Measurements from ENCODE around the gene CD320.

DNA sequence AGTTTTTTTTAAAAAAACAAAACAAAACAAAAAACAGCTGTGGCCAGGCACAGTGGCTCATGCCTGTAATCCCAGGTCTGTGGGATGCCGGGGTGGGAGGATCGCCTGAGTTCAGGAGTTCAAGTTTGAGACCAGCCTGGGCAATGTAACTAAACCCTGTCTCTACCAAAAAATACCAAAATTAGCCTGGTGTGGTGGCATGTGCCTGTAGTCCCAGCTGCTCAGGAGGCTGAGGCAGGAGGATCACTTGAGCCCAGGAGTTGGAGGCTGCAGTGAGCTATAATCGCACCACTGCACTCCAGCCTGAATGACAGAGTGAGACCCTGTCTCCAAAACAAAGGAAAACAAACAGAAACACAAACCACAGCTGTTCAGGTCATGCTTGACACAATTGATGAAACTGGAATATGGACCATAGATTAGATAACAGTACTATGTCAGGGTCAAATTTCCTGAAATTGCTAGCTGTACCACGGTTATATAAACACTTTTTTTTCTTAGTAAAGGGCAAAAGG lies 48.9 kb upstream of the CD320 start:
- no peak for TF ChIP-seq POLR2A (IDR thresholded peaks at IDR 0.05)
- TF ChIP-seq, protein P1, sequence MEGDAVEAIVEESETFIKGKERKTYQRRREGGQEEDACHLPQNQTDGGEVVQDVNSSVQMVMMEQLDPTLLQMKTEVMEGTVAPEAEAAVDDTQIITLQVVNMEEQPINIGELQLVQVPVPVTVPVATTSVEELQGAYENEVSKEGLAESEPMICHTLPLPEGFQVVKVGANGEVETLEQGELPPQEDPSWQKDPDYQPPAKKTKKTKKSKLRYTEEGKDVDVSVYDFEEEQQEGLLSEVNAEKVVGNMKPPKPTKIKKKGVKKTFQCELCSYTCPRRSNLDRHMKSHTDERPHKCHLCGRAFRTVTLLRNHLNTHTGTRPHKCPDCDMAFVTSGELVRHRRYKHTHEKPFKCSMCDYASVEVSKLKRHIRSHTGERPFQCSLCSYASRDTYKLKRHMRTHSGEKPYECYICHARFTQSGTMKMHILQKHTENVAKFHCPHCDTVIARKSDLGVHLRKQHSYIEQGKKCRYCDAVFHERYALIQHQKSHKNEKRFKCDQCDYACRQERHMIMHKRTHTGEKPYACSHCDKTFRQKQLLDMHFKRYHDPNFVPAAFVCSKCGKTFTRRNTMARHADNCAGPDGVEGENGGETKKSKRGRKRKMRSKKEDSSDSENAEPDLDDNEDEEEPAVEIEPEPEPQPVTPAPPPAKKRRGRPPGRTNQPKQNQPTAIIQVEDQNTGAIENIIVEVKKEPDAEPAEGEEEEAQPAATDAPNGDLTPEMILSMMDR (IDR thresholded peaks at IDR 0.05) = no peak
